ENCODE measurements around the gene AMT. TPM values are rescaled to one million over a fixed set of nuclear protein-coding genes. Genes with fewer than 3 reads are reported as not detected.

Gene AMT
- total RNA-seq, 4 donors from 2014 or later = 1.8 to 9.3 (median 5.4) TPM

- H3K4me3 ChIP-seq (ENCODE audit: low read depth, poor library complexity, severe bottlenecking) = no peak overlapping the region
- 40% methylated on average over 11 of the region's 11 CpGs for WGBS, 2 donors
- DNase-seq (ENCODE audit: low spot score in 2 of 2) = peak; percentile 54 to 88
- intact Hi-C loops (cut with DNase I; ENCODE audit: low total_unique reads) = no loop called here
- TF ChIP-seq CTCF (IDR thresholded peaks at IDR 0.05) = no peak
- no peak for TF ChIP-seq POLR2A (IDR thresholded peaks at IDR 0.05)
These were observed 43.9 kb downstream of the AMT start for GRCh38 chr3:49378249-49378895.

GRCh38 chr3:49377483-49377882 is 44.8 kb downstream of the AMT start:
- H3K4me3 ChIP-seq (ENCODE audit: low read depth, poor library complexity, severe bottlenecking) = no peak overlapping the region
- intact Hi-C loops (cut with DNase I; ENCODE audit: low total_unique reads) = no loop called here
- TF ChIP-seq CTCF (IDR thresholded peaks at IDR 0.05) = no peak
- TF ChIP-seq POLR2A (IDR thresholded peaks at IDR 0.05) = no peak
- 71 to 88% methylated on average over 1 of the region's 1 CpG for WGBS, 2 donors
- no peak for DNase-seq (ENCODE audit: low spot score in 2 of 2)

GRCh38 chr3:49371946-49372345 is 50.3 kb downstream of the AMT start:
- H3K4me3 ChIP-seq (ENCODE audit: low read depth, poor library complexity, severe bottlenecking) = no peak overlapping the region
- no peak for DNase-seq (ENCODE audit: low spot score in 2 of 2)
- no peak for TF ChIP-seq CTCF (IDR thresholded peaks at IDR 0.05)
- no peak for TF ChIP-seq POLR2A (IDR thresholded peaks at IDR 0.05)
- intact Hi-C loops (cut with DNase I; ENCODE audit: low total_unique reads) = no loop called here

GRCh38 chr3:49370585-49371290 is 51.5 kb downstream of the AMT start:
- intact Hi-C loops (cut with DNase I; ENCODE audit: low total_unique reads) = no loop called here
- no peak overlapping the region for H3K4me3 ChIP-seq (ENCODE audit: low read depth, poor library complexity, severe bottlenecking)
- no peak for TF ChIP-seq CTCF (IDR thresholded peaks at IDR 0.05)
- TF ChIP-seq POLR2A (IDR thresholded peaks at IDR 0.05) = no peak
- DNase-seq (ENCODE audit: low spot score in 2 of 2) = no peak
- WGBS, 2 donors = 89 to 91% methylated on average over 6 of the region's 6 CpGs

Other genes with a start within 250 kb of the AMT start
- 1 to 10 TPM; 3.1 to 8.6 (median 5.0) TPM for gene C3orf62, start 145.2 kb downstream of the AMT start, total RNA-seq
- 10 to 100 TPM; 29.9 to 34.2 (median 31.5) TPM for gene USP4, start 82.4 kb downstream of the AMT start, total RNA-seq
- gene GPX1, start 64.1 kb downstream of the AMT start, total RNA-seq = 100 to 1,000 TPM; 116 to 224 (median 161) TPM
- 100 to 1,000 TPM; 266 to 511 (median 312) TPM for gene RHOA, start 10.5 kb downstream of the AMT start, total RNA-seq
- gene TCTA, start 10.1 kb downstream of the AMT start, total RNA-seq = 10 to 100 TPM in 3 of 4 donors, 1 to 10 TPM in 1; 6.6 to 26.4 (median 14.1) TPM
- gene NICN1, start 6.9 kb upstream of the AMT start, total RNA-seq = 1 to 10 TPM; 3.4 to 6.7 (median 5.9) TPM
- 10 to 100 TPM; 43.0 to 88.0 (median 65.5) TPM for gene DAG1, start 47.8 kb upstream of the AMT start, total RNA-seq
- gene BSN, start 132.0 kb upstream of the AMT start, total RNA-seq = under 1 TPM; 0.04 to 0.36 (median 0.14) TPM

All from lower leg skin (tissue), 4 donors.